CD14-positive monocyte (primary cell): Measurements from ENCODE around the gene FXYD6. TPM values are rescaled to one million over a fixed set of nuclear protein-coding genes. Genes with fewer than 3 reads are reported as not detected.

ENCODE experiments used
- DNase-seq, 3 donors: peaks; one replicate each; pipeline ENCODE4 v3.0.0-alpha.2; 2011 to 2022
- H2AFZ ChIP-seq: 2 replicates; pipeline ENCODE4 v1.6.0; 2012; ENCODE audit warnings: mild to moderate bottlenecking, low read depth, low read length, inconsistent platforms; ENCODE audit not compliant: insufficient read depth, poor library complexity, severe bottlenecking
- H3K27ac ChIP-seq, 2 donors: 1 replicate in 1 of 2; 2 replicates in 1 of 2; pipeline ENCODE4 v1.5.1; 2012 to 2013; ENCODE audit warnings: low read length in 2 of 2, control low read depth in 1 of 2, inconsistent platforms in 1 of 2, low read depth in 1 of 2, mild to moderate bottlenecking in 1 of 2
- H3K27me3 ChIP-seq, 2 donors: one replicate each; pipeline versions ENCODE4 v1.6.0 to v1.6.1; 2011 to 2013; ENCODE audit warnings: low read length in 2 of 2; ENCODE audit not compliant: control insufficient read depth in 2 of 2, insufficient read depth in 2 of 2
- H3K36me3 ChIP-seq, 2 donors: replicated peaks in 1 of 2; 1 replicate in 1 of 2; 2 replicates in 1 of 2; pipeline versions ENCODE4 v1.5.1 to v1.6.1; 2012 to 2013; ENCODE audit warnings: low read length in 2 of 2, control low read depth in 1 of 2, inconsistent platforms in 1 of 2, mild to moderate bottlenecking in 1 of 2; ENCODE audit not compliant: insufficient read depth in 2 of 2, control insufficient read depth in 1 of 2
- H3K4me1 ChIP-seq, 2 donors: 1 replicate in 1 of 2; 2 replicates in 1 of 2; pipeline versions ENCODE4 v1.5.1 to v1.6.1; 2012 to 2013; ENCODE audit warnings: low read length in 2 of 2, control low read depth in 1 of 2, inconsistent platforms in 1 of 2, mild to moderate bottlenecking in 1 of 2, moderate library complexity in 1 of 2; ENCODE audit not compliant: insufficient read depth in 2 of 2, control insufficient read depth in 1 of 2
- H3K4me2 ChIP-seq: replicated peaks from 2 replicates; pipeline ENCODE3; 2012; ENCODE audit warnings: low read length, moderate library complexity, mild to moderate bottlenecking; ENCODE audit not compliant: poor library complexity, severe bottlenecking; ENCODE audit errors: extremely low read depth
- H3K4me3 ChIP-seq, 3 experiments: fragments of 200-600 bp in 1 of 3; sonication (generic) in 1 of 3; replicated peaks in 1 of 3; 1 replicate in 2 of 3; 2 replicates in 1 of 3; pipeline ENCODE4 v1.5.1; 2011 to 2013; ENCODE audit warnings: low read length in 3 of 3, mild to moderate bottlenecking in 3 of 3, control low read depth in 2 of 3, low read depth in 2 of 3, inconsistent platforms in 1 of 3, moderate library complexity in 1 of 3
- H3K79me2 ChIP-seq: 2 replicates; pipeline ENCODE4 v1.6.0; 2012; ENCODE audit warnings: mild to moderate bottlenecking, control low read depth, inconsistent platforms, low read length, moderate library complexity; ENCODE audit not compliant: insufficient read depth
- H3K9ac ChIP-seq: 2 replicates; pipeline ENCODE4 v1.6.0; 2017; ENCODE audit warnings: low read length, mild to moderate bottlenecking; ENCODE audit not compliant: insufficient read depth, poor library complexity, severe bottlenecking
- H3K9me3 ChIP-seq, 2 donors: replicated peaks in 1 of 2; 1 replicate in 1 of 2; 2 replicates in 1 of 2; pipeline versions ENCODE4 v1.5.1 to v1.6.1; 2012 to 2013; ENCODE audit warnings: low read length in 2 of 2, control low read depth in 1 of 2; ENCODE audit not compliant: control insufficient read depth in 1 of 2, insufficient read depth in 1 of 2
- H4K20me1 ChIP-seq: 2 replicates; pipeline ENCODE4 v1.6.0; 2012; ENCODE audit warnings: mild to moderate bottlenecking, low read length, control low read depth, moderate library complexity; ENCODE audit not compliant: insufficient read depth
- H3K27ac Mint-ChIP-seq, 7 donors: one replicate each; pipeline ENCODE4 v1.8.0; 2020; ENCODE audit warnings: mild to moderate bottlenecking in 7 of 7, mixed read lengths in 7 of 7, moderate library complexity in 6 of 7, inconsistent platforms in 2 of 7
- H3K27me3 Mint-ChIP-seq, 3 donors: one replicate each; pipeline ENCODE4 v1.8.0; 2021 to 2022; ENCODE audit warnings: low read depth in 3 of 3, mild to moderate bottlenecking in 3 of 3, mixed read lengths in 3 of 3, moderate library complexity in 3 of 3, inconsistent platforms in 1 of 3
- H3K36me3 Mint-ChIP-seq, 2 donors: one replicate each; pipeline ENCODE4 v1.8.0; 2020; ENCODE audit warnings: mixed read lengths in 2 of 2, inconsistent platforms in 1 of 2, mild to moderate bottlenecking in 1 of 2
- H3K4me1 Mint-ChIP-seq: one replicate; pipeline ENCODE4 v1.8.0; 2020; ENCODE audit warnings: mild to moderate bottlenecking, mixed read lengths
- H3K4me3 Mint-ChIP-seq, 2 donors: one replicate each; pipeline ENCODE4 v1.8.0; 2020; ENCODE audit warnings: mild to moderate bottlenecking in 2 of 2, mixed read lengths in 2 of 2, moderate library complexity in 1 of 2
- H3K9me3 Mint-ChIP-seq, 7 donors: one replicate each; pipeline ENCODE4 v1.8.0; 2020 to 2022; ENCODE audit warnings: mixed read lengths in 7 of 7, mild to moderate bottlenecking in 6 of 7, moderate library complexity in 6 of 7, inconsistent platforms in 2 of 7
- WGBS: methylation state at CpG from one replicate; pipeline ENCODE4 v1.1.5; 2013; ENCODE audit warnings: missing lambda C conversion rate; ENCODE audit not compliant: insufficient coverage; 5-methylcytosine and 5-hydroxymethylcytosine counted together
- intact Hi-C, 2 donors: fragments of 100-400 bp; cut with micrococcal nuclease; formaldehyde crosslinking; loops; one replicate each; pipeline versions ENCODE4 v1.15.0 to v1.15.1; 2023
- polyA plus RNA-seq, 3 donors: library from polyadenylated mRNA; depleted of rRNA in 1 of 3; unstranded in 2 of 3; stranded (reverse) in 1 of 3; fragments of 300-500 nt in 2 of 3; fragments of >200 nt in 1 of 3; fragmentation: Illumina TruSeq in 2 of 3; gene quantifications; 1 replicate in 2 of 3; 2 replicates in 1 of 3; pipeline ENCODE4 v1.2.3, GENCODE V29; 2012 to 2021
- TF ChIP-seq, protein P1 (sequence below): fragments of 200-600 bp; IDR thresholded peaks from one replicate; pipeline ENCODE4 v1.8.0; 2022; ENCODE audit warnings: antibody characterized with exemption, mild to moderate bottlenecking

FXYD6 gene
- polyA plus RNA-seq, 3 donors: 36.4 to 52.1 (median 44.1) TPM

DNA sequence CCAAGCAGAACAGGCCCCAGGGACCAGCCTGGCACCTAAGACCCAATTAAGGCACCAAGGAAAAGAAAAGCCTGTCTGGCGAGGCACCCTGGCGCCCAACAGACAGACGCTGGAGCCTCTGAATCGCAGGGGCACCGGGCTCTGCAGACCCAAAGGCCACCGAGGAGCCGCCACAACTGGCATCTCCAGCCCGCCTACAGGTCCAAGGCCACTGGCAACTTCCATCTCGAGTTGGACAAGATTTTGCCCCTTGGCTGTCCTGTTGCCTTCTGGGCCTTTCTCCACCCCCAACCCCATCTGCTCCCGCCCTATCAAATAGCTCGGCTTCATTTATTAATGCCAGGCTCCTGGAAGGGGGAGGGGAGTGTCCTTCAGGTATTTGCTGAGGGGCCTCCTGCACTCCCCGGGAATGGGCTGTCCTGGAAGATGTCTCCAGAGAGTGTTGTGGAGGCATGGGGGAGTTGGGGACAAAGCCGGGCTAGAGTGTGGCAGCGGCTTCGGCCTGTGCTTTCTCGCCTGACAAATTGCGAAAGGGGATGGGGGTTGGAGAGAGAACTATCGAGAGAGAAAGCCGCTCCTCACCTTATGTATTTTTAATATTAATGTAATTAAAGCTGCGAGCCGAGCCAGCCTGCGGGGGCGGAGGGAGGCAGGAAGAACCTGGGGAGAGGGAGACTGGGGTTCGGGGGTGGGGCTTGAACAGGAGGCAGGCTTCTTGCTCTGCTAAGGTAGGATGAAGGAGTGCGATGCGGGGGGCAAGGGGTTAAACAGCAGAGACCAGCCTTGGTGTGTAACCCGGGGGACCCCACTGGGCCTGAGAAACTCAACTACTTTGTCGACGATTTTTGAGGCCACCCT lies 81.5 kb downstream of the FXYD6 start:
- Mint-ChIP-seq H3K4me3 (peak overlapping the region in 1 of 2 donors; percentile 75), H3K27me3 (peaks cover 69 to 88% (median 81%) of the 10 kb centered on the region in 3 donors), H3K4me1 (peaks cover 3% of the 10 kb centered on the region), H3K27ac (peak overlapping the region in 1 of 7 donors; percentile 63), H3K9me3 (peaks cover 0 to 12% (median 5%) of the 10 kb centered on the region in 7 donors), H3K36me3 (peaks cover 0 to 4% of the 10 kb centered on the region in 2 donors)
- no peak overlapping the region for H3K4me3 ChIP-seq
- no peaks in the 10 kb centered on the region for H3K36me3 ChIP-seq
- H4K20me1 ChIP-seq: no peaks in the 10 kb centered on the region
- DNase-seq: no peak
- 48% methylated on average over 15 of the region's 29 CpGs for whole genome bisulfite sequencing
- no peak overlapping the region for H3K4me2 ChIP-seq
- H2AFZ ChIP-seq: no peak overlapping the region
- H3K27me3 ChIP-seq: peaks cover 53 to 80% of the 10 kb centered on the region in 2 donors
- H3K9me3 ChIP-seq: peaks cover 0 to 7% of the 10 kb centered on the region in 2 donors
- TF ChIP-seq, protein P1, sequence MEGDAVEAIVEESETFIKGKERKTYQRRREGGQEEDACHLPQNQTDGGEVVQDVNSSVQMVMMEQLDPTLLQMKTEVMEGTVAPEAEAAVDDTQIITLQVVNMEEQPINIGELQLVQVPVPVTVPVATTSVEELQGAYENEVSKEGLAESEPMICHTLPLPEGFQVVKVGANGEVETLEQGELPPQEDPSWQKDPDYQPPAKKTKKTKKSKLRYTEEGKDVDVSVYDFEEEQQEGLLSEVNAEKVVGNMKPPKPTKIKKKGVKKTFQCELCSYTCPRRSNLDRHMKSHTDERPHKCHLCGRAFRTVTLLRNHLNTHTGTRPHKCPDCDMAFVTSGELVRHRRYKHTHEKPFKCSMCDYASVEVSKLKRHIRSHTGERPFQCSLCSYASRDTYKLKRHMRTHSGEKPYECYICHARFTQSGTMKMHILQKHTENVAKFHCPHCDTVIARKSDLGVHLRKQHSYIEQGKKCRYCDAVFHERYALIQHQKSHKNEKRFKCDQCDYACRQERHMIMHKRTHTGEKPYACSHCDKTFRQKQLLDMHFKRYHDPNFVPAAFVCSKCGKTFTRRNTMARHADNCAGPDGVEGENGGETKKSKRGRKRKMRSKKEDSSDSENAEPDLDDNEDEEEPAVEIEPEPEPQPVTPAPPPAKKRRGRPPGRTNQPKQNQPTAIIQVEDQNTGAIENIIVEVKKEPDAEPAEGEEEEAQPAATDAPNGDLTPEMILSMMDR: no peak
- H3K79me2 ChIP-seq: no peaks in the 10 kb centered on the region
- intact Hi-C loops: loop anchor here in 1 of 2 donors (5.0 kb wide), 1 partner anchor 368 kb away; no protein-coding TSS in a partner anchor
- H3K4me1 ChIP-seq: peaks cover 0 to 4% of the 10 kb centered on the region in 2 donors
- no peak overlapping the region for H3K9ac ChIP-seq
- no peak overlapping the region for H3K27ac ChIP-seq

DNA sequence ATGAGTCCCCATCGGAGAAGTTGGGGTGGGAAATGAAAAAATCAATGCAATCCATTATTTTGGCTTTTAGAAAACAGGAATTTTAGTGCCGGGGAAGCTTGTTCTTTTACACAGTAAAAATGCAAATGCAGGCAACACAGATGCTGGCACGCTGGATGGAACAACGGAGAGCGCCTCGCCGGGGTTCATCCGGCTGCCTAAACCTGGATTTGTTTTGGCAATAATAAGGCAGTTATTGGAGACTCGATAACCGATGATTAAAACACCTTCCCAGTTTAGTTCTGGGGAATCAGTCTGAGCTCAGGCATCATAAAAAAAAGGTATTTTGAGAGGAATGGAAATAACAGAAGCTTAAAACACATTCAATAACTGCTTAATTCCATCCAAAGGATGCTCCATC lies 82.3 kb downstream of the FXYD6 start:
- Mint-ChIP-seq H3K36me3 (peaks cover 0 to 4% of the 10 kb centered on the region in 2 donors), H3K9me3 (peaks cover 0 to 12% (median 5%) of the 10 kb centered on the region in 7 donors), H3K4me1 (peaks cover 3% of the 10 kb centered on the region), H3K27ac (no peak overlapping the region), H3K4me3 (peak overlapping the region in 1 of 2 donors; percentile 75), H3K27me3 (peaks cover 61 to 83% (median 72%) of the 10 kb centered on the region in 3 donors)
- intact Hi-C loops: no loop called here
- Histone ChIP-seq H4K20me1 (no peaks in the 10 kb centered on the region), H3K27me3 (peaks cover 52 to 72% of the 10 kb centered on the region in 2 donors), H2AFZ (no peak overlapping the region), H3K9ac (no peak overlapping the region), H3K27ac (no peak overlapping the region), H3K9me3 (peaks cover 0 to 7% of the 10 kb centered on the region in 2 donors), H3K4me1 (peaks cover 0 to 4% of the 10 kb centered on the region in 2 donors), H3K36me3 (no peaks in the 10 kb centered on the region), H3K79me2 (no peaks in the 10 kb centered on the region), H3K4me3 (no peak overlapping the region), H3K4me2 (no peak overlapping the region)
- WGBS: 88% methylated on average over 3 of the region's 10 CpGs
- no peak for DNase-seq
- TF ChIP-seq, protein P1: no peak
